Measurements from ENCODE around the gene TRH.
A peak's percentile ranks its signal among the peaks of the same experiment; 100 is the strongest.

The TRH gene, protein sequence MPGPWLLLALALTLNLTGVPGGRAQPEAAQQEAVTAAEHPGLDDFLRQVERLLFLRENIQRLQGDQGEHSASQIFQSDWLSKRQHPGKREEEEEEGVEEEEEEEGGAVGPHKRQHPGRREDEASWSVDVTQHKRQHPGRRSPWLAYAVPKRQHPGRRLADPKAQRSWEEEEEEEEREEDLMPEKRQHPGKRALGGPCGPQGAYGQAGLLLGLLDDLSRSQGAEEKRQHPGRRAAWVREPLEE

GRCh38 chr3:129974564-129974832 lies at the start of gene TRH:
Gene TRH, plus strand, starts transcription at chr3:129974720. Its CDS starts 1,097 bp downstream, at chr3:129975817.
- DNase-seq: no peak

- no peak for DNase-seq
Measured at GRCh38 chr3:129927072-129927471, 47.4 kb upstream of the TRH start.

DNA sequence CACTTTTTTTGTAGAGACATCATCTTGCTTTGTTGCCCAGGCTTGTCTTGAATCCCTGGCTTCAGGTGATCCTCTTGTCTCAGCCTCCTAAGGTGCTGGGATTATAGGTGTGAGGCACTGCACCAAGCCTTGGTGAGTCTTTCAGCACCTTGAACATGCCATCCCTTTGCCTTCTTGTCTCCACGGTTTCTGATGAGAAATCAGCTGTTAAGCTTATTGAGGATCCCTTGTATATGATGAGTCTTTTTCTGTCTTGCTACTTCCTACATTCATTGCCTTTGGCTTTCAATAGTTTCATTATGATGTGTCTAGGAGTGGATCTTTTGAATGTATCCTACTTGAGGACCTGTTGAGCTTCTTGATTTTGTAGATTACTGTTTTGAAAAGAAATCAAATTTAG lies 45.1 kb upstream of the TRH start:
- DNase-seq: no peak

DNA sequence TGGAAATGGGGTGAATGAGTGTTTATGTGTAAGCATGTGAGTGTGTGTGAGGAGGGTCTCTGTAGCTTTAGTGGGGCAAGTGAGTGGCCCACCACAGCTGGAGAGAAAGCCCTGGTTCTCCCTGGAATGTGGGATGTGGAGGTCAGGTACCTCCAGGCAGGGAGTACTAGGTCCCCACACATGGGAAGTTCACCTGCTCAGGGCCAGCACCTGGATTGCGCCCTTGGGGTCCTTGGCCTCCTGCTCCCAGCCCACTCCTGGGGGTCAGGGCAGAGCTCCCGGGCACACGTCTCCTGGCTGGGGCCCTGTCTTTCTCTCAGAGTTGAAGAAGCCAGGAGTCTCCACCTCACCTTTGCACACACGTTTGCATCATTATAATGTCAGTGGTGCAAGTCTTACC lies 41.0 kb upstream of the TRH start:
- DNase-seq: no peak

DNA sequence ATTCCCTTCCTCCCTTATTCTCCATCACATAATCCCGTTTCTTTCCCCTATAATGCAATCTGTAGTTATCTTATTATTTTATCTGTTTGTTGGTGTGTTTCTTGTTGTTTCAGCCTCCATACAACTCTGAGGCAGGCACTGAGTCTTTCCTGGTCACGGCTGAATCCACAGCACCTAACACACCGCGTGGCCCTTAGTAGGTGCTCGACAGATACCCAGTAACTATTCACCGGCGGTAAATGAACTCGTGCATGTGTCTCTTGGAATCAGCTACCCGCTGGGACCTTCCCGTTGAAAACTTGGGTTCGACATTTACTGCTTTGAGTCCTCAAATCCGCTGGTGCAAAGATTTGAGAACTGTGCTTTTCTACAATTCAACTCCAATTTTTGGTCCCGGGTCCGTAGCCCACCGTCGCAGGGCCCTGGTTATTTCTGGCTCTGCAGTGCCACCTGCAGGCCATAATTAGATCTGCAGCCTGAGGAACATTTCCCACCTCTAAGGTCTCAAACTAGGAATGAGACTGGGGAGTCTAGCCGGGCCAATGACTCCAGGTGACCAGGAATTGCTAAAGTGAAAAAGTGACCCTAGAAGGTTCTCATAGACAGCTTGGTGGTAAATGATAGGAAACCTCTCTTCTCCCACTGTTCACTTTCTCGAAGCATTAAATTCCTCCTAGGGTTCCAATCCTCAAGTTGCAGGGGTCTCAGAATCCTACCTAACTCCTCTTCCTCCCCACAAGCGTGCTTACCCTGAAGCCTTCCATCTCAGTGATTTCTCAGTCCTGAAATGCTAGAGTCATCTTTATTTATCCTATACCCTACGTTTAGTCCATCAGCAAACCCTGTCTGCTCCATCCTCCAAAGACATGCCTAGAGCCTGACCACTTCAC lies 40.0 kb upstream of the TRH start:
- no peak for DNase-seq

DNA sequence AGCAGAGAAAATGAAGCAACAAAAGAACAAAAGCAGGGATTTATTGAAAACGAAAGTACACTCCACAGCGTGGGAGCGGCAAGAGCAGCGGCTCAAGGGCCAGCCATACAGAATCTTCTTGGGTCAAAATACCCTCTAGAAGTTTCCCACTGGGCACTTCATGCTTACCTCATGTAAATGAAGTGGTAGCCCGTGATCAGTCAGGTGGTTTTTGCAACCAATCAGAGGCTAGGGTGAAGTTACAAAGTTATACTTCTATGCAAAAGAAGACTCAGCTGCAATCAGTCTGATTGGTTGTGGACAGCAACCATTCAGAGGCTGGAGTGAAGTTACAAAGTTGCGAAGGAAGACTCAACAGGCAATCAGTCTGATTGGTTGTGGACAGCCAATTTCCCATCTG lies 37.8 kb upstream of the TRH start:
- peak; percentile 14 for DNase-seq

GRCh38 chr3:129937717-129938116 lies 36.8 kb upstream of the TRH start:
- DNase-seq: no peak

GRCh38 chr3:129938140-129938930 lies 36.2 kb upstream of the TRH start:
- DNase-seq: no peak

GRCh38 chr3:129940086-129940485 lies 34.4 kb upstream of the TRH start:
- DNase-seq: no peak

- no peak for DNase-seq
Measured at GRCh38 chr3:129942296-129942695, 32.2 kb upstream of the TRH start.

DNA sequence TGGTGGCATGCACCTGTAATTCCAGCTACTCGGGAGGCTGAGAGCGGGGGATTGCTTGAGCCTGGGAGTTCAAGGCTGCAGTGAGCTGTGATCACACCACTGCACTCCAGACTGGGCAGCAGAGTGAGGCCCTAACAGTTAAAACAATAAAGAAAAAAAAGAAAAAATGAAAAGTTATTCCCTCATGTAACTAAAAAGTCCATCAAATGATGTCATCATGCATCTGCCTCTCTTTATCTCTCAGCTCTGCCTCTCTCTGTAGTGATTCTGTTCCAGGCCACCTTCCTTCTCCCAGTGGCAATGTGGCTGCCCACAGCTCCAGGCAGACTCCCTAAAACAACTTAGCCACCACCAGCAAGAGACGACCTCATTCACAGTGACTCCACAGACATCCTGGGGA lies 31.5 kb upstream of the TRH start:
- DNase-seq: no peak

DNA sequence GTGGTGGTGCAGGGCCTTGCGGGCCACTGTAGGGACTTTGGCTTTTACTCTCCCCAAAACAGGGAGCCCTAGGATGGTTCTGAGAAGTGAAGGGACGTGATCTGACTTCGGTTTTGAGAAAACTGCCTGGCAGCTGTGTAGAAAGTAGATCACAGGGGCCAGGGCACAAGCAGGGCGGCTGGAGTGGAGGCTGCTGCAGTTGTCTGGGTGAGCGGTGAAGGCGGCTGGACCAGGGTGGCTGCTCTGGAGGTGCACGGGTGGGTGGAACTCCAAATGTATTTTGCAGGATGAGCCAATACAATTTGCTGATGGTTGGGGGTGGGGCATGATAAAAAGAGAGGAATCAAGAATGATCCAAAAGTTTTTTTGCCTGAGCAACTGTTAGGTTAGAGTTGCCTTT lies 29.8 kb upstream of the TRH start:
- no peak for DNase-seq

DNA sequence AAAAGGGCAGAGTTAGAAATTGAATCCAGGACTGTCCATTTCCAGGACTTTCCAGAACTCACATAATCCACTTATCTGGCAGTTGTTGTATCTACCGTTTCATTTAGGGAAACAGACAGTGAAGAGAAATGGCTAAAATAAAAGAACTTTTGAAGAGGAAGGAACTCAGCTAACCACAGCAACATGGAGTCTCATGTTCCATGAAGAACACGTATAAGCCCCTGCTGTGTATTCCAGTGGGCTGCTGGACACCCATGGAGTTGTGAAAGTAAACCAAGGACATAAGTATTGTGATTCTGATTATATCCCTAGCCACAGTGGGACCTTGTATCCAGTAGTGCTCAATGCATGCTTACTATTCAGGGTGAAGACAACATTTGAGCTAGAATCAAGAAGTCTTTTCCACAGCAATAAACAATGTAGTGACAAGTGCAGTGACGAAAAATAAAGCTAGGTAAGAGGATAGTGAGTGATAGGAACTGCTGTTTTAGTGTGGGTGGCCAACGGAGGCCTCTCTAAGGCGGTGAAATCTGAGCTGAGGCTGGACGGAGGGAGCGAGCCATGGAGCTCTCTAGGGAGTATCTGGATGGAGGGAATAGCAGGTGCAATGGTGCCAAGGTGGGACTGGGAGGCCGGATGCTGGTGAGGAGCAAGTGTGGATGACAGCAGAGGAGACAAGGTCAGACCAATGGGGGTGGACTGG lies 26.8 kb upstream of the TRH start:
- no peak for DNase-seq

GRCh38 chr3:129950318-129951046 lies 24.0 kb upstream of the TRH start:
- no peak for DNase-seq

DNA sequence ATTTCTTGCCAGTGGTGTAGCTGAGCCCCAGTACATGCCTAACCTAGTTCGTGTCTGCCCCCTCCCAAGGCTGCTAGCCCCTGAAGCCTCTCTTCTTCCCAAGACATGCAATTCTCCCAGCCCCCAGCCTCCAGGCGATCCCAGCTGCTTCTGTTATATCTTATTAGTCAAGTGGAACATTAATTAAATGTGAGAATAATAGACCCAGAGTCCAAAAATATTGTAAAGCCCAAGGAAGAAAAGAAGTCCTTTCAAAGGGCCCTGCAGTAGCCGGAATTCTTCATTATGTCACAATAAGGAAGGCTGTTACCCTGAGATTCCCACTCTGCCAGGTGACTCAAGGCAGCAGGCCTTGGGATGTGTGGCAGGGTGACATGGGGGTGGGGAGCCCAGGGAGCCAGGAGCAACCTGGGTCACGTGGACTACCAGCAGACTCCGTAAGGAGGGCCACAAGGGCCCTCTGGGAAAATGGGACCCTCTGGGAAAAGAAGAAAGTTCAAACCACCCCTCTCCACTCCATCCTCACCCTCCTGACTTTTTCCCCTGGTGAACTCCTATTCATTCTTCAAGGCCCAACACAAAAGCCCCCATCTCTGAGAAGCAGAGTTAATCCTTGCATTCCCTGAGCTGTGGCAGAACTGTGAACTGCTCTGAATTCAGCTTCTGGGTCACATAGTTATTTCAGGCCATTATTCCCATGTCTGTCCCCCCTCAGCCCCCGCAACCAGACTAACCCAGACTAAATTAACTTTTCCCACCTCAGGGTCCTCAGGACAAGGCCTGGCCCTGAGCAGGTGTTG lies 21.8 kb upstream of the TRH start:
- no peak for DNase-seq

DNA sequence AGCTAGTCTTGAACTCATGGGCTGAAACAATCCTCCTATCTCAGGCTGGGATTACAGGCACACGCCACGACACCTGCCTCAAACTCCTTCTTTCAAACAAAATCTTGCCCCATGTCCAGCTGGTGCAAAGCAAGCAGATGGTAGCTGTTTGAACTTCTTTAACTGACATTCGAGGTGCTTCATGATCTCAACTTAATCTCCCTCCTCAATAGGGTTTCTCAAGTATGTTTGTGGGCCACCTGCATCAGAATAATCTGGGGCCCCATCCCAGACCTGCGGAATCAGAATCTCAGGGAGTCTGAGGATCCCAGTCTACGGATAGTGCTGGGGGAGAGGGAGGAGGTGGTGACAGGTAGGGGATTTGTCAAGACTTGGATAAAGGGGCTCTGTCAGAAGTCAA lies 20.9 kb upstream of the TRH start:
- DNase-seq: no peak

DNA sequence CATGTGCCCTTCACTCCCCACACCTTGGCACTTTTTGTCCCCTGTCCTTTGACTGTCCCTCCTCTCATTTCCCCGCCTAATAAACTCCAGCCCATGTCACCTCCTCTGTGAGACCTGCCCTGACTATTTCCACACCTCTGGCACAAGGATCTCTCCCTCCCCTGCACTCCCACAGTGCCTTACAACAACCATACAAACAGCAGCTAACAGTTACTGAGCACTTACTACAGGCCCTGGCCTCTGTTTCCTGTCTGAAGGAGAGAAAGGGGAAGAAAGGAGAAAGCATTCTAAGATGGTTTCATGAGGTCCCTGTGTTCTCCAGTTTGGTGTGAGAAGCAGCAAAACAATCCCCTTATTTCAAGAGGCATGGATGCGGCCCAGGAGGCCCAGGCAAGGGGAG lies 20.0 kb upstream of the TRH start:
- no peak for DNase-seq

DNA sequence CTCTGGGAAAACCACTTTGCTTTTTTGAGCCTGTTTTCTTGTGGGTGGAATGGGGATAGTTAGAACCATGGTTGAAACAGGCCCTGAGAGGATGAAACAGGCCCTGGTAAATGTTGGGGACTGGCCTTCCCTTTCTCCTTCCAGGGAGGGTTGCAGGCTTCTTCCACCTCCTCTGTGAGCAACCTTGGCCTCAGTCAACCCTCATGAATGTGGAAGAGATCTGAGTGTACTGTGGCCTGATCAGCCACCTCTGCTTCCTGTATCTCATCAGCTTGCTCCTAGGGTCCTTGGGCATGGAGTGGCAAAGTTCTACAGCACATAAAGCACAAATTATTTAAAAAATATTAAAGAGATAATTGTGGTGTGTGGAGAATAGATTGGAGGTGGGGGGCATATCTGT lies 17.6 kb upstream of the TRH start:
- DNase-seq: no peak

- no peak for DNase-seq
Measured at GRCh38 chr3:129958755-129959154, 15.8 kb upstream of the TRH start.

DNA sequence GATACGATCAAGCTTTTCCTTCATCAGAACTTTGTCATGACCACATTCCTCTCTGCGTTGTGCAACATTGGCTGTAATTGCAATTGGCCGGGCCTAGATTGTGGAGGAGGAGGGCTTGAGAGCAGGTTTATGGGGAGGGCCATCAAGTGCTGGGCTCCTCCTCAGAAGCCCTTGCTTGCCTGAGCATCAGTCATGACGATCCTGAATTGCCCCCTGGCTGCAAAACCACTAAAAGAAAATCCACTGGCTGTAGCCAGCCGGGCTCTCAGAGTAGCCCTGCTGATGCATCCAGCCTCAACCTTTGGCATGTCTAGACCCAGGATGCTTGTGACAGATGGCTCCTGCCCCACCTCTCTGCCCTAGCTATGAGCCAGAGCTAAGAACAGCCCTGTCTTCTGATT lies 13.4 kb upstream of the TRH start:
- no peak for DNase-seq

GRCh38 chr3:129962600-129962999 lies 11.9 kb upstream of the TRH start:
- DNase-seq: no peak

DNA sequence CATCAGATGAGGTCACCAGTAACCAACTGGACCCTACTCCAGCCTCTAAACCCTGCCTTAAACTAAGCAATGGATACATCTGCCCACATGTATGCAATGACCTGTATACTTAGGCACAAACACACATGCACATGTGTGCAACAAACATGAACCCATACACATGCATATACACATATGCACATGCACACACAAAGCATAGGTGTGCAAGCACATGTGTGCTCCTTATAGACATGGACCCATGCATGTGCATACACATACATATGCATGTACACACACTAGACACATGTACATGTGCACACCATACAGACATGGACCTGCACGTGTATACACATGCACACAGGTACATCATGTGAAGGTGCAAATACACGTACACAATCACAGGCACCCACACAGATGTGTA lies 8.6 kb upstream of the TRH start:
- no peak for DNase-seq

All from NCI-H1417 treated with DMSO at 0.1 percent for 48 hours (cell line).